Stimulated activated memory B cell treated with anti-CD40 and anti-IgM and Interleukin-4, amounts not matched to agents 10 μg/mL and 1 μg/mL and 100 μg/mL, for 72 hours (primary cell): ENCODE measurements around the gene NRXN3.
"Not testable (repeated sequence)": the region's sequence is repeated elsewhere in the genome, so short reads cannot be mapped to it uniquely, and the experiment has no call there.

ENCODE experiments used
- ATAC-seq: fragments of 150-1000 bp; cut with Tn5 transposase; 2 replicates; pipeline ENCODE4 v1.10.0; 2021
- H3K27ac Mint-ChIP-seq: one replicate; pipeline ENCODE4 v1.8.0; 2022; ENCODE audit warnings: mild to moderate bottlenecking, mixed read lengths
- H3K27me3 Mint-ChIP-seq: one replicate; pipeline ENCODE4 v1.8.0; 2022; ENCODE audit warnings: mixed read lengths
- H3K36me3 Mint-ChIP-seq: one replicate; pipeline ENCODE4 v1.8.0; 2022; ENCODE audit warnings: mixed read lengths
- H3K4me1 Mint-ChIP-seq: one replicate; pipeline ENCODE4 v1.8.0; 2022; ENCODE audit warnings: mixed read lengths
- H3K4me3 Mint-ChIP-seq: one replicate; pipeline ENCODE4 v1.8.0; 2022; ENCODE audit warnings: mild to moderate bottlenecking, moderate library complexity, mixed read lengths
- H3K9me3 Mint-ChIP-seq: one replicate; pipeline ENCODE4 v1.8.0; 2022; ENCODE audit warnings: mixed read lengths

Gene NRXN3

DNA sequence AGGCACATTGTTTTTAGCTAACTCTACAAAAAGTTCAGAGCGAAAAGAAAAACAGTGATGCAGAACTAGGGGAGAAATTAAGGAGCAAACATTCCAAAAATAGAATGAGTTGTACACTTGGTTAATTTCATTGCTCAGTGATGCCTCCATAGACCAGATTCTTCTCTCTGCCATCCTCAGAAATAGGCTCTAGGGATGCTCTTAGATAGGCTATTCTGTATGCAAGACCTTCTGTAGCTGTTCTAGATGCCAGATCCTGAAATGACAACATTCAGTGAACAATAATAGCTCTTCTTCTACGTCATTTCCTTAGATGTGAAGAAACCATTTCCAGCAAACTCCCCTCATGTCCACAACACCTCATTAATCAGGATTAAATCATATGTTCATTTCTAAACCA lies 1574.9 kb downstream of the NRXN3 start:
- H3K27ac Mint-ChIP-seq = no peak overlapping the region
- no peak for ATAC-seq
- no peaks in the 10 kb centered on the region for H3K4me1 Mint-ChIP-seq
- H3K36me3 Mint-ChIP-seq = no peaks in the 10 kb centered on the region
- peaks cover 6% of the 10 kb centered on the region for H3K9me3 Mint-ChIP-seq
- H3K4me3 Mint-ChIP-seq = no peak overlapping the region
- no peaks in the 10 kb centered on the region for H3K27me3 Mint-ChIP-seq

DNA sequence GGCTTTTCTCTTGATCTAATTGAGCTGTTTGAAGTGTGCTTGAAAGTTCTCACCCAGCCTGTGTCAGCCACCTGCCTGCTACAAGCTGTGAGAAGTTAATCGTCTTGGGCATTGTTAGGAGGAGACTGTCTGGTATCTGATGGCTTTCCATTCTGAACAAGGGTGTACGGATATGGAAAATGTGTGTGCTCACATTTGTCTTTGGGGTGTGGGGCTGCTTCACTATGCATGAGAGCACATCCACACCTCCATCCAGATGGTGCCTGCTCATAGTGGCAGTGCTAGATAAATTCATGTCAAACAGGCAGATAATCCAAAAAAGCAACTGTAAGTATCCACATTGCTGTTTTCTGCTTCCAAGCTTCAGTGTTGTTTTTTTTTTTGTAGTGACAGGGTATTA lies 1578.9 kb downstream of the NRXN3 start:
- Mint-ChIP-seq H3K4me1 (no peaks in the 10 kb centered on the region), H3K9me3 (peaks cover 2% of the 10 kb centered on the region), H3K36me3 (no peaks in the 10 kb centered on the region), H3K27me3 (no peaks in the 10 kb centered on the region), H3K4me3 (no peak overlapping the region), H3K27ac (no peak overlapping the region)
- ATAC-seq = no peak

DNA sequence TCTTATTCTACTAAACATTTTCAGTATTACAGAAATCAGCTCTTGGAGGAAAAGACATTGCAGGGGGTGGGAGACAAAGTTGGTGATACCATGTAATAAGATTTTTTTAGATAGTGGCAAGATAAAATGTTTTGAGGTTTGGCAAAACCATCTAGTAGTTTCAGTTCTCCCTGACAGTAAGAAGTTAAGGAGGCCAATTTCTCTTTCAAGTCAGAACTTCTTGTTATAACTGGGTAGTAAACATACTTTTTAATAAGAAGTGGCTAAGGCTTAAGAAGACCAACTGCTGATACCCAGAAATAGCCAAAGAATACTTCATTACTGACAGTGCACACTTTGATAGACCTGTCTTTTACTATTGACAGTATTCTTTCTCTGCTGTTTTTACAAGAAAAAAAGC lies 1588.8 kb downstream of the NRXN3 start:
- Mint-ChIP-seq H3K27ac (no peak overlapping the region), H3K4me1 (no peaks in the 10 kb centered on the region)

DNA sequence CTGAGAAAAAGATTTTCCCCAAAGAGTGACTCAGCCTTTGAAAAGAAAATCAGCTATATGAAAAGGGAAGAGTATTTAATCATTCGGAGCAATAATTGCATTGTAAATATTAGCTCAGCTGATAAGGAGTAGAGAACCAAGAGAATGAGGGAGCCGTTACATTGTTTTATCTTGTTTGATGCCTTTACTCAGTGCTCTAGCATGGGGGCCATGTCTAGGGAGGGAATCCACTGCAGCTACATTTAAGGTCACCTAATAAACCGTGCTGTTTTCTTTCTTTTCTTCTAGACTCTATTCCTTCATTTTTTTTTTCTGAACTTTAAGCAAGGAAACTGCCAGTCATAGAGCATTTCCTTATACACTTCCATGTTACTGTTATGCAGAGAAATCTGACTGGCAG lies 1594.2 kb downstream of the NRXN3 start:
- no peak overlapping the region for H3K27ac Mint-ChIP-seq
- H3K4me3 Mint-ChIP-seq = no peak overlapping the region
- H3K4me1 Mint-ChIP-seq = no peaks in the 10 kb centered on the region
- no peaks in the 10 kb centered on the region for H3K27me3 Mint-ChIP-seq
- peaks cover 3% of the 10 kb centered on the region for H3K9me3 Mint-ChIP-seq
- no peak for ATAC-seq
- H3K36me3 Mint-ChIP-seq = no peaks in the 10 kb centered on the region

More for the DNA sequence above, 1588.8 kb downstream of the NRXN3 start:
- Mint-ChIP-seq H3K4me3 (no peak overlapping the region), H3K9me3 (peaks cover 3% of the 10 kb centered on the region), H3K27me3 (no peaks in the 10 kb centered on the region), H3K36me3 (no peaks in the 10 kb centered on the region)
- no peak for ATAC-seq

DNA sequence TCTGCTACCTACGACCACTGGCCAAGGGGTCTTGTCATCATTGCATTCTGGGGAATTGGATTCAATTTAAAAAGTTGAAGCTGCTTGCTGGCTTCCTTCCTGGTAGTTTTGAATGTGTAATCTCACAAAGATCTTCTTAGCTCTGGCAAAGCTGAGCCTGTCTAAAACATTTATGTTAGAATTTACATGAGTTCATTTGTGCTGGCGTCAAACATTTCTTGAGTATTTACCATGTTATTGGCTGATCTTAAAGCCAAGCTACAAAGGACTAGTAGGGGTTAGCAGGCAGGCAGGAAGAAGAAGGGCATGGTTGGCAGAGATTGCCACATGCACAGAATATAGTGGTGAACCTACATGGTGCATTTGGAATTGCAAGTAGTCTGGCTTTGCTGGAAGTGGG lies 1596.3 kb downstream of the NRXN3 start:
- Mint-ChIP-seq H3K27ac (no peak overlapping the region), H3K4me3 (no peak overlapping the region), H3K27me3 (no peaks in the 10 kb centered on the region), H3K9me3 (peaks cover 6% of the 10 kb centered on the region), H3K36me3 (no peaks in the 10 kb centered on the region), H3K4me1 (no peaks in the 10 kb centered on the region)
- no peak for ATAC-seq

DNA sequence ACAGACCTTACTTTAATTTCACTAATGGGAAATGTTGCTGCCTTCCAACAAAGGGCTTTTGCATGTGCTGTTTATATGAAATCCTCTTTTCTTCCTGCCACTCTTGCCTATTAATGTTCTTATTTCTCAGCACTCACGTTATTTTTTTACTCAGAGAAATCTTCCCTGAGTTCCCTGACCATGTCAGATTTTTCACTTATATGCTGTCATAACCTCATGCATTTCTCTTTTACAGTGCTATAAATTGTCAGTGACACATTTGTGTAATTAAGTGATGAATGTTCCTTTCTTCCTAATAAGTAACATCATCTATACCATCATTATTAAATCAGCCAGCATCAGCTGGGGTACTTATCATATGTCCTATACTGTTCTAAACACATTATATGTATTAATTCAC lies 1597.1 kb downstream of the NRXN3 start:
- Mint-ChIP-seq H3K27ac (no peak overlapping the region), H3K4me1 (no peaks in the 10 kb centered on the region), H3K4me3 (no peak overlapping the region), H3K27me3 (no peaks in the 10 kb centered on the region), H3K9me3 (peaks cover 6% of the 10 kb centered on the region), H3K36me3 (no peaks in the 10 kb centered on the region)
- ATAC-seq = no peak

DNA sequence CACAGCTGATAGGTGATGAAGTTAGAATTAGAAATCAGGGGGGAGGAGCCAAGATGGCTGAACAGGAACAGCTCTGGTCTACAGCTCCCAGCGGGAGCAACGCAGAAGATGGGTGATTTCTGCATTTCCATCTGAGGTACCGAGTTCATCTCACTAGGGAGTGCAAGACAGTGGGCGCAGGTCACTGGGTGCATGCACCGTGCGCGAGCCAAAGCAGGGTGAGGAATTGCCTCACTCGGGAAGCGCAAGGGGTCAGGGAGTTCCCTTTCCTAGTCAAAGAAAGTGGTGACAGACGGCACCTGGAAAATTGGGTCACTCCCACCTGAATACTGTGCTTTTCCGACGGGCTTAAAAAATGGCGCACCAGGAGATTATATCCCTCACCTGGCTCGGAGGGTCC lies 1597.5 kb downstream of the NRXN3 start:
- not testable (repeated sequence) for ATAC-seq, H3K4me1 Mint-ChIP-seq, H3K27me3 Mint-ChIP-seq, H3K27ac Mint-ChIP-seq, H3K9me3 Mint-ChIP-seq, H3K4me3 Mint-ChIP-seq, H3K36me3 Mint-ChIP-seq

DNA sequence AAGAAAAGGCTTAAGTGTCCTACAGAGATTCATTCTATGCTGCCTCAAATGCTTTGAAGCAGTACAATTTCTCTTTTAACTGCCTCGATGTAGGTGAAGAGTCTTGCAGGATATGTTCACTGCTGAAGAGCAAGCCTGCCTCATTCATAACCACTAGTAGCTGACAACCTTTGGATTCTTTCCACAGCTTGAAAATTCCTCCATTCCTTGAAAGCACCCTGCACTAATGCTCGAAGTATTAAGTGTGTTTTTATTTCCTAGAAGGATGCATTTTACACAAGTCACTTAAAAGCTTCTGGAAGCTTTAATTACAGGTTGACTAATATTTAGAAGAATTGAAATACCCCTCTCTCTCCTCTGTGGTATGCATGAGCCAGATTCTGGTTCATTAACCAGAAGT lies 1611.7 kb downstream of the NRXN3 start:
- Mint-ChIP-seq H3K9me3 (peaks cover 7% of the 10 kb centered on the region), H3K4me3 (no peak overlapping the region), H3K27ac (no peak overlapping the region), H3K4me1 (no peaks in the 10 kb centered on the region), H3K27me3 (no peaks in the 10 kb centered on the region), H3K36me3 (no peaks in the 10 kb centered on the region)
- no peak for ATAC-seq

DNA sequence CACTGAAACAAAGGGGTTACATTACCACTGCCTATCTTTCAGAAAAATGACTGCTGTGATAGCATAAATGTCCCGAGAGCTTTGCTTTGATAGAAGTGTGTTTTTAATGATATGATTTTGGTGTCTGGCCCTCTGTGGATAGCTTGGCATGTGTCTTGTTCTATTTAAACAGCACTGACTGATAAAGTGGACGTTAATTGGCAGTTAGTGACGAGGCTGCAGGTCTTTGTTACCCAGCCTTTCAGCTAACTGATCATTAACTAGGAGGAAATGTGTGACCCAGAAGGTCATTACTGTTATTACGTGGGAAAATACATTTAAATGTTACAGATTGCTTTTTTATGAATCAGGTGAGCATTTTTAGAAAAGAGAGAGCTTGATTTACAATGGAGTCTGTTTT lies 1612.9 kb downstream of the NRXN3 start:
- ATAC-seq = no peak
- Mint-ChIP-seq H3K27ac (no peak overlapping the region), H3K27me3 (no peaks in the 10 kb centered on the region), H3K4me1 (no peaks in the 10 kb centered on the region), H3K9me3 (peaks cover 10% of the 10 kb centered on the region), H3K36me3 (no peaks in the 10 kb centered on the region), H3K4me3 (no peak overlapping the region)

DNA sequence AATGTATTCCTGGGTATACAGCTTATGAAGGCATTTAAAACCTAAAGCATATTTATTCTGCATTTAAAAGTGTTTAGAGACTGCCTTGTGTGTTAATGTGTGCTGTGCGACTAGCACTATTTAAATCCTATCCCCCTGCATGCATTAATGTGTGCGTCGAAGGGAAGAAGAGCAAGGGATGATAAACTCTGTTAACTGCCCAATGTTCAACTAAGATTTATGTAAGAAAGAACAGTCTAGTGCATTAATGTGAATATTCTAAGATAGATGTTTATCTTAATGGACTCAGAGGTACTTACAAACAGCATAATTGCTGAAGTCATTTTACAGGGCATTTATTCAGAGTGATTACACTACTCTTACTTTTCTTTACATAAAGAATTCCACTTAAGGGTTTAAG lies 1616.3 kb downstream of the NRXN3 start:
- H3K27me3 Mint-ChIP-seq = no peaks in the 10 kb centered on the region
- H3K27ac Mint-ChIP-seq = no peak overlapping the region
- H3K36me3 Mint-ChIP-seq = no peaks in the 10 kb centered on the region
- no peaks in the 10 kb centered on the region for H3K4me1 Mint-ChIP-seq
- peaks cover 7% of the 10 kb centered on the region for H3K9me3 Mint-ChIP-seq
- no peak overlapping the region for H3K4me3 Mint-ChIP-seq
- ATAC-seq = no peak

DNA sequence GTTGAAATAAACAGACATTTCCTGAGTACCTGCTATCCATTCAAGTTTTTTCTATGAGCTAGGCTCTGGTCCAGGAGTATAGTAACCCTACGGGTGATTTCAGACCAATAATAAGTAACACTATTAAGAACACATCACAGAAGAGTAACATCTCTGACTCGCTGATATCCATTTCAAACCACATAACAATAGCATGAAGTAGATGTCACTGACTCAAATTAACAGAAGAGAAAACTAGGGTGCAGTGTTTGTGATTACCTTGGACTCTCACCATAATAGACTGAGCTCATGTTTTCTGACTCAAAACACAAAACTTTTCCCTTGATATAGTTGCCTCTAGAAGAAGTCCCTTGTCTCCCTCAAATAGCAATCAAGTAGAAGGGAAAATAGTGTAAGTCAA lies 1618.2 kb downstream of the NRXN3 start:
- no peaks in the 10 kb centered on the region for H3K27me3 Mint-ChIP-seq
- H3K36me3 Mint-ChIP-seq = no peaks in the 10 kb centered on the region
- H3K4me3 Mint-ChIP-seq = no peak overlapping the region
- H3K27ac Mint-ChIP-seq = no peak overlapping the region
- H3K9me3 Mint-ChIP-seq = peaks cover 7% of the 10 kb centered on the region
- ATAC-seq = no peak
- H3K4me1 Mint-ChIP-seq = no peaks in the 10 kb centered on the region

DNA sequence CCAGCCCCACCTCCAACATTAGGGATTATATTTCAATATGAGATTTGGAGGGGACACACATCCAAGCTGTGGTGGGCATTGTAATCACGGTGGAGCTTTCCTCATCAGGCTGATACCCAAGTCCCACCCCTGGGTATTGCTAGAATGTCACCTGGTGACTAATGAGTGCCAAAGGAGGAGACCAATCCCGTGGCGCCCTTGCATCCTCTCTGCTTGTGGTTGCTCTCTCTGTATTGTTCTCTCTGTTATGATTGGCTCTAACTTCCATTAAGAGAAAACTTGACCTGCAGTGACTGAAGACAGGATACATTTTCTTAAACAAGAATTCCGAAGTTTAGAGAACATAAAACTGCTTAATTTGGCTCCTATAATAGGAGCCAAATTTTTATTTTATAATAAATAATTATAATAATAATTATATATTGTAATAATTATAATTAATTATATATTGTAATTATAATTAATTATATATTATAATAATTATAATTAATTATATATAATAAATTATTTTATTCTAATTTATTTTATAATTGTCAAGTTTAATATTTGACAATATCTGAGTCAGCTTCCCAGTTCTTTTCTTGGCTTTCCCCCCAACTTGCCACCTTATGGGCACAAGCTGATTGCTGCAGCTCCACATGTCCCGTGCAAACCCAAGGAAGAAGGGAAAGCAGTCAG lies 1621.0 kb downstream of the NRXN3 start:
- Mint-ChIP-seq H3K27me3 (no peaks in the 10 kb centered on the region), H3K4me3 (no peak overlapping the region), H3K4me1 (no peaks in the 10 kb centered on the region), H3K9me3 (peaks cover 3% of the 10 kb centered on the region), H3K36me3 (no peaks in the 10 kb centered on the region), H3K27ac (no peak overlapping the region)
- no peak for ATAC-seq

DNA sequence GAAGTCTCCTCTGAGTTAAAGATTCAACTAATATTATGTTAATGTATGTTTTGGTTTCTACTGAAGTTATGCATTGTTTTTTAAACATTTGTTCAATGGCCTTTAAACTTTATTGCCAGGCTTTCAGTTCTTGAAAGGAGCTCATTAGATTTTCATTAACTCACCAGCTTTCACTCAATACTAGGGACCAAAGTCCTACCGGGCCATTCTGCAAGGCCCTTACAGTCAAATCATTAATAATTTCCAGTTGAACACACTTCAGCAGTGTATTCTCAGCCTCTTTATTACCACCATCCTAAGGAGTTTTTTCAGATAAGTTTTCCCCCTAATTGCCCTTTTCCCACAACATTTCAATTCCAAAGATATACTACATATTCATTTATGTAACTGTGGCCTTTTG lies 1631.9 kb downstream of the NRXN3 start:
- no peaks in the 10 kb centered on the region for H3K4me1 Mint-ChIP-seq
- no peaks in the 10 kb centered on the region for H3K27me3 Mint-ChIP-seq

DNA sequence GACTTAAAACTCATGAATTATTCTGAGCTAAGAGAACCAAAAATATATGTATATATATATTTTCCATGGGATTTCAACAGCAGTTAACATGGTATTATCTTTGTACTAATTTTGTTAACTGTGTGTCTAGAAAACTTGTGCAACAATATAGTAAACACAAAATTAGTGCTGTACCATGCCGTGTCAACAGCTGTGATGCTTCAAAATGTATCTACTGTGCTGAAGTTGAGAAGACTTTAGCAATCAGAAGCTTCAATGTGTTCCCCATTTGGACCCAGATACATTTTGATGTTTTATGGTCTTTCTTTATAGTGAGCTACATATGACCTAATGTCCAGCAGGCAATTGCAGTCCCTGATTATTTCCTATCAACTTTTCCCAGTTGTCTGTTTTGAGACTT lies 1635.5 kb downstream of the NRXN3 start:
- Mint-ChIP-seq H3K27ac (no peak overlapping the region), H3K27me3 (no peaks in the 10 kb centered on the region), H3K36me3 (no peaks in the 10 kb centered on the region), H3K4me3 (no peak overlapping the region), H3K9me3 (no peaks in the 10 kb centered on the region), H3K4me1 (no peaks in the 10 kb centered on the region)
- ATAC-seq = no peak

More for the DNA sequence above, 1631.9 kb downstream of the NRXN3 start:
- Mint-ChIP-seq H3K4me3 (no peak overlapping the region), H3K9me3 (no peaks in the 10 kb centered on the region), H3K27ac (no peak overlapping the region), H3K36me3 (no peaks in the 10 kb centered on the region)
- no peak for ATAC-seq

DNA sequence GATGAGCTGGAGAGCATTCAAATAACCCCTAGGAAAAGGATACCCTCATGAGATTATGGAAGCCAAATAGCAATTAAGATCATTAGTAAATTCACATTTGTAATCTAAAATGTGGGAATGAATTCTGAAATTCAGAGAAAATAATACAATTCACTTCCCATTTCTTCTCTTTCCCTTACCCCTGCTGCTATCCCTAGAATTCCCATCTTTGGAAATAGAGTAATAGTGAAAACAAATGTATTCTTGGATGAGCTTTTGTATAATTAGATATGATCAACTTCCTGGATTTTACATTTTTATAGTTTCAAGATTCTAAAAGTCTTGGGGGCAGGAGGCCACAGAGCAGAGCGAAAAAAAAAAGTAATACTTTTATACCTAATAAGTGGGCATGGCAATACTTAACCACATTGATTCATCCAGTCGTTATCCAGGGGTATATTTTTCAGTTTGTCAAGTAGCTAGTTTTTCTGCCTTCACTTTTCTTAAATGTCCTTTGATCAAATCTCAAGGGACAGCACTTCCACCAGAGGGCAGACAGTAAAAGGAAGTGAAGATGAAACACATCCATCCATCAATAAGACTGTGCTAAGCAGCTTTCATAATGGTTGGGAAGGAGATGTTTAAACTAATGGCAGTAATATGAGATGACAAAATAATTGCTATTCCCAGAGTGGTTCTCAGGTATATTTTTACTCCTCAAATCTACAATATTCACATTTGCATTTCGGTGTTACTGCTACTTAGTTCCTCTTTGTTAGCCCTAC lies 1639.9 kb downstream of the NRXN3 start:
- Mint-ChIP-seq H3K27me3 (no peaks in the 10 kb centered on the region), H3K9me3 (peaks cover 3% of the 10 kb centered on the region), H3K4me3 (no peak overlapping the region), H3K27ac (no peak overlapping the region), H3K36me3 (no peaks in the 10 kb centered on the region), H3K4me1 (no peaks in the 10 kb centered on the region)
- ATAC-seq = no peak

DNA sequence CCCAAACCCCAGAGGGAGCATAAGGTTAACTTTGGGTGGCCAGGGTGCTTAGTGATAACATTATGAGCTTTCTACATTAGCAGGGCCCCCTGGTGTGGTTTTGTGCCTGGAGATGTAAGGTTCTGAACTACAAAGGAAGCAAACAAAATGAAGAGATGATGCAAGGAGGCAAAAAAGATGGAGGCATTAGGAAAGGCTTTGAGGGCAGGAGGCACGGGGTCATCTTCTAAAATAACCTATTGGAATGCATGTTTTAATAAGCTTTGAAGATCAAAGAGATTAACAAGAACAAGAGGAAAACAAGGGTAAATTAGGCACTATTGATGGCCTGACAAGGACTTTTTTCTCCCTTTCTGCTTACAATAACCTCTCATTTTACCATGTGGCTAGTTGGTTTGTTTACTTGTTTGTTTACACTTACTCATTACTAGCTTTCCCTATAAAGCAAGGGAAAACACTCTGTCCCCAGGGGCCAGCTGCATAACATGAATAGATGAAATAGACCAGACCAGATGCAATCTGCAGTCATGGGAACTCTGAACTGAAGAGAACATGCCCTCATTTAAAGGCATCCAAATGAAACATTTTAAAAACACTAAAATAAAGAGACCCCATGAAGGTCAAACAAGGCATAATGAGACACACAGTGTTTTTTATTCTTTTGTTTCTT lies 1650.8 kb downstream of the NRXN3 start:
- Mint-ChIP-seq H3K36me3 (no peaks in the 10 kb centered on the region), H3K4me1 (no peaks in the 10 kb centered on the region), H3K4me3 (no peak overlapping the region), H3K27me3 (no peaks in the 10 kb centered on the region), H3K27ac (no peak overlapping the region), H3K9me3 (peaks cover 3% of the 10 kb centered on the region)
- no peak for ATAC-seq
